SK-N-MC (cell line): ENCODE data around the gene CSNK1A1.
"Not testable (repeated sequence)": the region's sequence is repeated elsewhere in the genome, so short reads cannot be mapped to it uniquely, and the experiment has no call there.

Experiments used
- DNase-seq: peaks from one replicate; pipeline ENCODE4 v3.0.0-alpha.2; 2011; ENCODE audit warnings: low read depth, low spot score
- H3K27ac ChIP-seq: fragments of 200-600 bp; sonication (generic); 2 replicates; pipeline ENCODE4 v1.5.1; 2016; ENCODE audit warnings: mixed run types
- H3K36me3 ChIP-seq: fragments of 200-600 bp; sonication (generic); 2 replicates; pipeline ENCODE4 v1.6.1; 2017; ENCODE audit warnings: antibody characterized with exemption, low read length, mixed read lengths; ENCODE audit not compliant: insufficient read depth
- H3K4me3 ChIP-seq: fragments of 200-600 bp; sonication (generic); 2 replicates; pipeline ENCODE4 v1.5.1; 2016
- H3K9ac ChIP-seq: fragments of 200-600 bp; sonication (generic); 2 replicates; pipeline ENCODE4 v1.8.0; 2017; ENCODE audit warnings: mixed run types, mixed read lengths; ENCODE audit not compliant: insufficient read length
- H3K9me3 ChIP-seq: fragments of 200-600 bp; sonication (generic); 2 replicates; pipeline ENCODE4 v1.6.1; 2017; ENCODE audit warnings: low read depth, mild to moderate bottlenecking, antibody characterized with exemption, low read length, moderate library complexity, mixed read lengths
- EZH2 ChIP-seq: fragments of 200-600 bp; sonication (generic); IDR thresholded peaks from one replicate; pipeline ENCODE4 v1.6.1; 2017; ENCODE audit warnings: antibody characterized with exemption
- FOXP2 ChIP-seq: optimal IDR thresholded peaks from 2 replicates; pipeline ENCODE3; 2011; ENCODE audit warnings: mild to moderate bottlenecking, moderate library complexity; ENCODE audit not compliant: insufficient read depth; ENCODE audit errors: extremely low read length, control extremely low read depth
- POLR2AphosphoS5 ChIP-seq: IDR thresholded peaks from 2 replicates; pipeline ENCODE4 v1.6.1; 2012; ENCODE audit warnings: mild to moderate bottlenecking, low read depth, low read length, borderline replicate concordance

The CSNK1A1 gene

GRCh38 chr5:149475777-149476176 lies 75.5 kb downstream of the CSNK1A1 start:
- no peak overlapping the region for H3K4me3 ChIP-seq
- no peaks in the 10 kb centered on the region for H3K36me3 ChIP-seq
- no peak overlapping the region for H3K27ac ChIP-seq
- TF ChIP-seq FOXP2 (no peak), EZH2 (no peak), POLR2AphosphoS5 (no peak)
- no peaks in the 10 kb centered on the region for H3K9me3 ChIP-seq
- H3K9ac ChIP-seq: no peak overlapping the region
- no peak for DNase-seq

GRCh38 chr5:149474198-149474597 lies 77.0 kb downstream of the CSNK1A1 start:
- H3K9me3 ChIP-seq: no peaks in the 10 kb centered on the region
- H3K27ac ChIP-seq: no peak overlapping the region
- H3K4me3 ChIP-seq: no peak overlapping the region
- no peaks in the 10 kb centered on the region for H3K36me3 ChIP-seq
- no peak for DNase-seq
- TF ChIP-seq FOXP2 (no peak), EZH2 (no peak), POLR2AphosphoS5 (no peak)
- no peak overlapping the region for H3K9ac ChIP-seq

- Histone ChIP-seq H3K36me3 (no peaks in the 10 kb centered on the region), H3K27ac (no peak overlapping the region), H3K4me3 (no peak overlapping the region), H3K9me3 (no peaks in the 10 kb centered on the region), H3K9ac (no peak overlapping the region)
- no peak for TF ChIP-seq EZH2
- no peak for TF ChIP-seq POLR2AphosphoS5
- no peak for TF ChIP-seq FOXP2
- no peak for DNase-seq
Measured at GRCh38 chr5:149473441-149473840, 77.8 kb downstream of the CSNK1A1 start.

- no peak overlapping the region for H3K27ac ChIP-seq
- H3K4me3 ChIP-seq: no peak overlapping the region
- DNase-seq: no peak
- H3K9me3 ChIP-seq: no peaks in the 10 kb centered on the region
- no peaks in the 10 kb centered on the region for H3K36me3 ChIP-seq
- no peak for TF ChIP-seq EZH2
- no peak for TF ChIP-seq POLR2AphosphoS5
- TF ChIP-seq FOXP2: no peak
- no peak overlapping the region for H3K9ac ChIP-seq
Measured at GRCh38 chr5:149472399-149472798, 78.8 kb downstream of the CSNK1A1 start.

- Histone ChIP-seq H3K36me3 (no peaks in the 10 kb centered on the region), H3K27ac (no peak overlapping the region), H3K9ac (no peak overlapping the region), H3K9me3 (no peaks in the 10 kb centered on the region), H3K4me3 (no peak overlapping the region)
- no peak for DNase-seq
- no peak for TF ChIP-seq FOXP2
- TF ChIP-seq POLR2AphosphoS5: no peak
- TF ChIP-seq EZH2: no peak
Measured at GRCh38 chr5:149471406-149472183, 79.6 kb downstream of the CSNK1A1 start.

- no peaks in the 10 kb centered on the region for H3K36me3 ChIP-seq
- H3K9ac ChIP-seq: no peak overlapping the region
- H3K27ac ChIP-seq: no peak overlapping the region
- TF ChIP-seq EZH2 (no peak), FOXP2 (no peak), POLR2AphosphoS5 (no peak)
- H3K4me3 ChIP-seq: no peak overlapping the region
- no peaks in the 10 kb centered on the region for H3K9me3 ChIP-seq
- DNase-seq: no peak
Measured at GRCh38 chr5:149470942-149471341, 80.3 kb downstream of the CSNK1A1 start.

GRCh38 chr5:149466457-149466972 lies 84.7 kb downstream of the CSNK1A1 start:
- no peaks in the 10 kb centered on the region for H3K9me3 ChIP-seq
- H3K4me3 ChIP-seq: no peak overlapping the region
- DNase-seq: no peak
- H3K36me3 ChIP-seq: no peaks in the 10 kb centered on the region
- no peak for TF ChIP-seq FOXP2
- TF ChIP-seq EZH2: no peak
- no peak for TF ChIP-seq POLR2AphosphoS5
- H3K9ac ChIP-seq: no peak overlapping the region
- H3K27ac ChIP-seq: no peak overlapping the region

GRCh38 chr5:149464796-149465489 lies 86.3 kb downstream of the CSNK1A1 start:
- no peaks in the 10 kb centered on the region for H3K9me3 ChIP-seq
- TF ChIP-seq POLR2AphosphoS5: no peak
- no peak for TF ChIP-seq FOXP2
- no peak for TF ChIP-seq EZH2
- no peak overlapping the region for H3K27ac ChIP-seq
- H3K4me3 ChIP-seq: no peak overlapping the region
- no peaks in the 10 kb centered on the region for H3K36me3 ChIP-seq
- no peak overlapping the region for H3K9ac ChIP-seq
- no peak for DNase-seq

GRCh38 chr5:149461907-149462306 lies 89.3 kb downstream of the CSNK1A1 start:
- H3K9ac ChIP-seq, H3K27ac ChIP-seq, H3K4me3 ChIP-seq, H3K36me3 ChIP-seq, H3K9me3 ChIP-seq, DNase-seq: not testable (repeated sequence)
